ENCODE data around the gene MORF4L2.

The MORF4L2 gene

GRCh38 chrX:103686199-103687072 is at the start of gene MORF4L2:
TSS of gene MORF4L2 (minus strand) at chrX:103686699. CDS start at chrX:103677027, 9,672 bp downstream.
- DNase-seq (ENCODE audit: low spot score): peak; percentile 98

DNA sequence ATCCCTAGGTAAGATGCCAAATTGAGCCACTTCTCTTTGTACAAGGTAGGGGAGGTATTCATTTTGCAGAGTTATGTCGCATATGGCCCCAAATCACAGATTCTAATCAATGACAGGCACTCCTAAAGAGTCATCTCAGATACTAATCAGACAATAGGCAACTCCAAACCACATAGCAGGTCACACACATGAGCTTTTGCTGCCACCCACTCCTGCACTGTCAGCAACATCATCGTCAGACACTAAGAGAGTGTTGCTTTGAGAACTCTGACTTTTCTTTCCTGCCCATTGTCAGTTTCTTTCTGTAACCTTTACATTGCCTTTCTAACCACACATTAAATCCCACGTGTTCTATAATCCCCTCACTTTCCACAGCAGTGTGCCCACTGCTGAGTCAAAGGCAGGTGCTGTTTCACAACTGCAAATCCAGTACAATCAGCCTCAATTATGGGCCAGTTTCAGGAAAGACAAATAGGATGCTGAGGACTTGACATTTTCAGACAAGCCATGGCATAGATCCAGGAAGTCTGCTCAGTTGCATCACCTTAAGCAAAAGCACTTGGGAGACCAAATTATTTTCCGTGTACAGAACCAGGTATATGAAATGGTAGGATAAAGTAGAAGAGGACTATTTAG is 47.7 kb upstream of the MORF4L2 start:
- no peak for DNase-seq (ENCODE audit: low spot score)

DNA sequence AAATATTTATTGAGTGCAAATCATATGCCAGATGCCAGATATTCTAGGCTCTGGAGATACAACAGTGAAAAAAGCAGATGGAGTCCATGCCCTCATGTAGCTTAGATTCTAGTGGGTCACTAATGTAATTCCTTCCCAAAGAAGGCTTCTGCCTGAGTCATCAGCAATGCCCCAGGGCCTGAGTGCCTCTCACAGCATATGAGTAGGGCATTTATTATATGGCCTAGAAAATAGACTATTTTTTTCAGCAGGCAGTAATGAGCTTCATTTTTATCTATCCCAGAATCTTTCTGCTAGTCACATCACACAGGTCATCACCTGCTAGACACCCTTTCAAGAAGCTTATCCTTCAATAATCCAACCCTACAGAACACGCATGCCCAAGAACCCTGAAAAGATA is 46.5 kb upstream of the MORF4L2 start:
- DNase-seq (ENCODE audit: low spot score): no peak

GRCh38 chrX:103730796-103731493 is 44.4 kb upstream of the MORF4L2 start:
- no peak for DNase-seq (ENCODE audit: low spot score)

DNA sequence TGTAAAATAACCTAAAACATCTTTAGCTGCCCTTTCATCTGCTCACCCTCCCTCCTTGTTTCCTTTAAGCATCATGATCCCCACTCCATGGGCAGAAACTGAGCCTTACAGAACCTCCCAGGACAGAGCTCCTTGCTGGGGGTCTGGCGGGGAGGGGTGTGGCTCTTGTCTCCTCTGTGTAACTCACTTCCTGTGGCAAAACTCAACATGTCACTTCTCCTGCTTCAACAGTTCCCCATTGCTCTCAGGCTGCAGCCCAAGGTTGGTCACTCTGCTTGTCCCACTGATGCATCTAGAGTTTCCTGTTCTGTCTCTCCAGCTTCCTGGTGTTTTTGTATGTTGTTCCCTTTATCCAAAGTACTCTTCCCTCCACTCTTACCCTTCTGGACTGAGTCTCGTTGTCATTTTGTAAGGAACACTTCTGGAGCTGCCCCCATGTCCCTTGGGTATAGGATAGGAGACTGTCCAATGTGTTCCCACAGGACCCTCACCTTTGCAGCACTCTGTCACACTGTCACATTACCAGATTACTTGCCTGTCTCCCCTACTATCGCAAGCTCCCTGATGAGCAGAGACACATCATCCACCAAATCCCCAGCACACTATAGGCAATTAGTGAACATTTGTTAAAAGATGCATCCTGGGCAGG is 43.8 kb upstream of the MORF4L2 start:
- DNase-seq (ENCODE audit: low spot score): no peak

- no peak for DNase-seq (ENCODE audit: low spot score)
These were observed 42.5 kb upstream of the MORF4L2 start for GRCh38 chrX:103729015-103729414.

- DNase-seq (ENCODE audit: low spot score): no peak
These were observed 40.6 kb upstream of the MORF4L2 start for GRCh38 chrX:103727115-103727514.

DNA sequence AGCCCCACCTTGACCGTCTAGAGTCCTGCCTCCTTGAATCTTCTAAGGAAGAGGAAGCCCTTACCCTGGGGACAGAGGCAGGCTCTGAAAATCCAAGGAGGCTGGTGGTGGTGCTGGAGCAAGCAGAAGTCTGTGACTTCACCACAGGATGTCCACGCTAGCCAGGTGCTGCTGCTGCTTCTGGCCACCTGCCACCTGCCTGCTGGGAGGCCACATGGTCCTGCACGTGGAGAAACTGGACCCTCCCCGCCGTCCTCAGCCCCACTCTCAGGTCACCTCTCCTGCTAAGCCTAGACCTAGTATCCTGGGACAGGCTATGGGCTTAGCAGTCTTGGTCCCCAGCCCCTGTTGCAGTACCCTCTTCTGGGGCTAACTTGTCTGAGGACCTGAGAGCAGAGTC is 40.0 kb upstream of the MORF4L2 start:
- no peak for DNase-seq (ENCODE audit: low spot score)

DNA sequence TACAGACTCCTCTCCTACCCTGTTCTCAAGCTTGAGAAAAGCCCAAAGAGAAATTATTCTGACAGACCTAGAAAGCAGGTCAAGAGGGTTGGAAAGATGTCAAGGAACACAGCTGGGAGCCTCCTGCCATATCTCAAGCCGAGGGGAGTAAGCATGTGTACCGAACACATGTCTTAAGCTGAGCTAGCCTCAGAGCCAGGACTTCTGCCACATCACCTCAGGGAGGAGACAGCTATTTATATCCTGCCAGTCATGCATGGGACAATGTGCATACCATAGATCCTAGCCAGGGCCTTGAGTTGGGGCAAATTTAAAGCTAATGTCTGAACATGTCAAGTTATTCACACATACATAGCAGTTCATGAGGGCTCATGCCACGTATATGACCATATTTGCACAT is 36.0 kb upstream of the MORF4L2 start:
- no peak for DNase-seq (ENCODE audit: low spot score)

GRCh38 chrX:103718120-103718519 is 31.6 kb upstream of the MORF4L2 start:
- DNase-seq (ENCODE audit: low spot score): no peak

DNA sequence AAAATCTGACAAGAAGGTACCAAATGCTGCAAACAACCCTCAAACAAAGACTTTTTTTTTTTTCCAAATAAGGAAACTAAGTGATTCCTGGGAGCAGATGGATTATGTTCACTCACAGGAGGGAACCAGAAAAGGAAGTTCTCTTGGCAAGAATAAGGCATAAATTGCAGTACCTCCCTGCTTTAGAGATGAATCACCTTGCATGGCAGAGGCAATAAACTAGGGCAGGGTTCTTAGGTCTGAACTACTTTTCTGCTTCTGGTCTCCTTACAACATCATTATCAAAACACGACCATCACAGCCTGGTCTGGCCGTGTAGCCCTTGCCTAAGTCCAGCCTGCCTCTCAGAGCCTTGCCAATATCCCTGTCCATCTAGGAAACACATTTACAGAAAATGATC is 30.5 kb upstream of the MORF4L2 start:
- DNase-seq (ENCODE audit: low spot score): peak; percentile 61

DNA sequence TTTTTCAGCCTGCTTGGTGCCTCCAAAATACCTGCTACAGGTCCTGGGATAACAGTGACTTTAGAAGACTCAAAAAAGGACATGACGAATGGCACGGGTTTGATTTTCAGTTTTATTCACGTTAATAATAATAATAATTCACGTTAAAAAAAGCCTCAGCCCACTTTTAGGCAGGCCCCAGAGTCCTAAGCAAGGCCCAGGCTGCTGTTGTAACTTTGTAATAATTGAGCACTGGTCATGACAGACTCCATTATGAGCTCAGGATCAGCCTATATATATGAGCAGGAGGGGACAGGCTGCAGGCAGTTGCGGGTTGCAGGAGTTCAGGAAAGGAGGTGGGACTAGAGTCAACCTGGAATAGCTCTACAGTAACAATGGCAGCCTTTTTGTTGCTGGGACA is 24.1 kb upstream of the MORF4L2 start, which contains the start of gene TMEM31:
TMEM31 (plus strand) TSS at position 301 of the 400 bp plus-strand sequence. CDS start 1,350 bp downstream, outside the sequence.
- DNase-seq (ENCODE audit: low spot score): no peak

- no peak for DNase-seq (ENCODE audit: low spot score)
These were observed 18.4 kb upstream of the MORF4L2 start for GRCh38 chrX:103704863-103705262.

DNA sequence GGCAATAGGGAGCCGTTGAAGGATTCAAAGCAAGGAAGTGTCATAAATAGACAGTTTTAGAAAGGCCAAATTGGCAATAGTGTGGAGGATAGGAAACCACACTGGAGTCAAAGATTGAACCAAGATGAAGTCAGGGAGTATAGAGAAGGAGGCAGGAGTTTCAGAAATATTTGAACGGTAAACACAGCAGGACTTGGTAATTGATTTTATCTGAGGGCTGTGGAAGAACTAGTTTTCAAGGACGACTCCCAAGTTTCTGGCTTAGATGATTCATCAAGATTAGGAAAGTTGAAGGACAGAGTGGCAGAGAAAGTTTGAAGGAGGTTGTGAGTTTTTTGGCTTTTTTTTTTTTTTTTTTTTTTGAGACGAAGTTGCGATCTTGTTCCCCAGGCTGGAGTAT is 12.7 kb upstream of the MORF4L2 start:
- no peak for DNase-seq (ENCODE audit: low spot score)

- no peak for DNase-seq (ENCODE audit: low spot score)
These were observed 11.2 kb upstream of the MORF4L2 start for GRCh38 chrX:103697687-103698086.

GRCh38 chrX:103691059-103691458 is 4.6 kb upstream of the MORF4L2 start:
- DNase-seq (ENCODE audit: low spot score): no peak

- peak; percentile 43 for DNase-seq (ENCODE audit: low spot score)
These were observed 2.4 kb upstream of the MORF4L2 start for GRCh38 chrX:103688946-103689345.

DNA sequence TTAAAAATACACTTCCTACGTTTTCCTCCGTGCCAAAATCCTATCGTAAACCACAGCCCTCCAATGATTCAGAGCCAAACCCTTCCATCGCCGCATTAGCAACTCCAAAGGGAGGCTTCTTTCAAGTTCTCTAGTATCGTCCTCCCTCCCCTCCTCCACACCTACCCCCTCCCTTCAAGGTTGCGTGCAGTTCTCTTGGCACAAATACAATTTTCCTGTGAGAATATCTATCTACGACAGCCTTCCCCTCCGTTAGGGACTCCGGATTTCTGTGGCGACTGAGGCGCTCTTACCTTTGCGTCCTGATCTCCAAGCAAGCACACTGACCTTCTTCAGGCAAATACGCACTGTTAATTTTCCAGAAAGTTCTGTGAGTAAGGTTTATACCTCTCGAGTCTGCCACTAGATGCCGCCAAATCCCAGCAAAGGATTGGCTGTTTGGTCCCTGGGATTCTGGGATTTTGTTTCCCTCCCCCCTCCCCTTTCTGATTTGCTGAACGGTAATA is 1.2 kb upstream of the MORF4L2 start:
- peak; percentile 72 for DNase-seq (ENCODE audit: low spot score)

DNA sequence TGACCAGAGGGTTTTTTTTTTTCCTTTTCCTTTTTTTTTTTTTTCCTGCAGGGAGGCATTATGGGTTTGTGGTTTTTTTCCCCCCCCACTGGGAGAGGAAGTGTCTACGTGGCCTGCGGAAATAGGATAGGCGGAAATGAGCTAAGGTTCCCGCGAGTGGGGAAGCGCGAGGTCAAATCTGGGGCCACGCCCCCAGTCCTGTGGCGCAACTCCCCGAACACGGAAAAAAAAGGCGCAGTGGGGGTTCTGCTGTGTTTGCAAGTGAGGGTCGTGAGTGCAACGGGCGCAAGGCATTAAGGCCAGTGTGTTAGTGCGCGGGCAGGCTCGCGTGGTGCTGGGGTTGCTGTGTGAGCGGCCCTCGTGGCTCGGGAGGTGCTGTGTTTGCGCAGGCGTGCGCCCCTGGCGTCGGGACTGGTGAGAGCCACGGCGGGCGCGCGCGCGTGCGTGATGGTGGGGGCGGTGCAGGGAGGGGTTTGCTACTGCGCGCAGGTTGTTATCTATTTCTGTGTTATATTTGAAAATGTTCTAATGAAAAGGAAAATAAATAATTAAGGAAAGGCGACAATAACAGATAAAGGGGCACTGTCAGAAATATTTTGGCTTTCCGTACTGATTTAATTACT is 685 bp upstream of the MORF4L2 start:
- DNase-seq (ENCODE audit: low spot score): peak; percentile 77

DNA sequence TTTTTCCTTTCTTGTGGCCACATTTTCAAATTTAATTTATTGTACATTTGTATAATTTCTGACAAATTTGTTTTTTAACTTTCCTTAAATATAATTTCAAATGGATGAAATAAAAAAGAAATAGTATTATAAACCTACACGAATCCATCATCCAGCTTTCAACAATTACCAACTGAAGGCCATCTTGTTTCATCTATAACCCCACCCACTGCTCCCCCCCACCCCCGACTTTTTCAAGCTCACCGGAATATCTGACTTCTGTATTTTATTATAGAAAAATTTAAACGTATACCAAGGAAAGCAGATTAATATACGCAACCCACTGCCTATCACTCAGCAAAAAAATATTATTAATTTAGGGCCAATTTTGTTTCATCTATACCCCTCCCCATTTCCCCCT is 1.1 kb downstream of the MORF4L2 start:
- no peak for DNase-seq (ENCODE audit: low spot score)

DNA sequence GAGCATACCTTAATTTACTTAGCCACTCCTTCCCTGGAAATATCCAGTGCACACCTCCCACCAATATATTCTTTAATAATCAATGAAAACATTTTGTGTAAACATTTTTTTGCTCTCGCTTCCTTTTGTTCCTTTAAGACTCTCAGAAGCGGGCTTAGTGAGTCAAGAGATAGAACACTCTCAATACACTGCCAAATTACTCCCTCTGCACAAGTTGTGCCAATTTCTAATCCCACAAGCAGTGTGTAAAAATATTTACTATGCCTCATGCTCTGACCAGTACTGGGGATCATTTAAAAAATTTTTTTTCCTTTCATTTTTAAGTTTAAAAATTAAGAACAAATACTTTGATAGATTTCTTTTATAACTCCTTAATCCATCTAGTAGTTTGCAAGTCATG is 5.1 kb downstream of the MORF4L2 start:
- DNase-seq (ENCODE audit: low spot score): no peak

Data from kidney tubule cell (primary cell).